Esophagus squamous epithelium (tissue), 4 donors: ENCODE measurements around the gene TUBD1.

Source experiments
- CTCF ChIP-seq, 6 experiments: fragments of 450-650 bp in 4 of 6; fragments of 200-600 bp in 2 of 6; sonication (generic) in 2 of 6; IDR thresholded peaks; one replicate each; pipeline ENCODE4 v1.5.1; 2016 to 2019; ENCODE audit warnings: antibody characterized with exemption in 6 of 6, mild to moderate bottlenecking in 4 of 6, moderate library complexity in 4 of 6
- POLR2A ChIP-seq, 4 donors: fragments of 450-650 bp; IDR thresholded peaks; one replicate each; pipeline ENCODE4 v1.6.1; 2017; ENCODE audit warnings: antibody characterized with exemption in 4 of 4, mild to moderate bottlenecking in 4 of 4, moderate library complexity in 3 of 4

- TF ChIP-seq POLR2A (IDR thresholded peaks at IDR 0.05), result no peak
- TF ChIP-seq CTCF (IDR thresholded peaks at IDR 0.05), result no peak
Observed at GRCh38 chr17:59877965-59878364, 14.8 kb downstream of the TUBD1 start.
